HL-60/S4 (cell line): ENCODE data around the gene TTC33.
"Not testable (repeated sequence)": the region's sequence is repeated elsewhere in the genome, so short reads cannot be mapped to it uniquely, and the experiment has no call there.

Experiments used
- in situ Hi-C: fragments of 300-500 bp; cut with MboI; formaldehyde crosslinking; loops from 2 replicates; pipeline ENCODE4 v1.14.3; 2022; ENCODE audit warnings: low sequenced_read_pairs

Gene TTC33

DNA sequence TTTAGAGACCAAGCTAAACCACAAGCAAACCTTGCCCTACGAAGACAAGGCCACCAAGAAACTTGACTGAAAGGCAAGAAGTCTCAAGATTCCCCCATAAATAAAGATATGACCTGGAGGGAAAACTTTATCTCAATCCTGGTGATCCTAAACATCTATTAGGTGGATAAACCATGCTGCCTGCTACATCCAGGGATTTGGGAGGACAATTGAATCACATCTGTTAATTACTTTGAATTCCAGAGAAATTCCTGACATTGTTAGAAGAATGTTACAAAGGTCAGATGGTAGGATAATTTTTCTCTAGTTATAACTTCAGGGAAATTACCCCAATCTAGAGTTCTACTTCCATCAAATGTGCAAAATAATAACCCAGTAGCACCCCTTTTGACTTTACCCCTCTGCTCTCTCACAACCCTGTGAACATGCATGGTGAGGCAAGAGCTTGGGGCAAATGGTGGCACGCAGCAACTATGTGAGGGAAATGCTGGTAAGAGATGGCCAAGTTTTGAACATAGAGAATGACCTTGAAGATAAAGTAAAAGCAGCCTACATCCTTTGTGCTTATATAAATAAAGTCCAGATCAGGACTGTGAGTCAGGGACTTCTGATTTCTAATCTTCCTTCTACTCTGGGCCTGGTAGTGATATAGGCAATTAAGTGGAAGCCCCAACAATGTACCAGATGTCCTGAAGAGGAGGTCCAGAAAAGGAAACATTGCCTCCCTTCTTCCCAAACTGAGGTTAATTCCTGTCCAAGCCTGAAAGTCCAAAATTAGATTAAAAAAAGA lies 133.1 kb downstream of the TTC33 start:
- in situ Hi-C loops = no loop called here

DNA sequence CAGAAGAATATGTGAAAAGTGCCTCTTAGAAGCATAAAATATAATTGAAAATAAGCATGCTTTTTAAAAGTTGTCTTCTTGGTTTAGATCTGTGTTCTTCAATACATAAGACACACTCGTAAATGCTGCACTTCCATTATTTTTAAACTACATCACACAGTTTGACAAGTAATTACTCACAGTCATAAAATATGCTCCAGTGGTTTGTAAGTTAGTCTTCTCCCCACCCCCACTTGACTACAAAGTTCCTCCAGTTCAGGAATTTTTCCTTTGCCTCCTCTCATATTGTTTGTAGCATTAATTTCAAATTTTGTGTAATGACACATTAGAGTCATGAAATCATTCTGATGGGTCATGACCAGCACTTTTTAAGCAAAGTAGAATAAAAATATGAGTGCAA lies 136.3 kb downstream of the TTC33 start:
- in situ Hi-C loops = no loop called here

DNA sequence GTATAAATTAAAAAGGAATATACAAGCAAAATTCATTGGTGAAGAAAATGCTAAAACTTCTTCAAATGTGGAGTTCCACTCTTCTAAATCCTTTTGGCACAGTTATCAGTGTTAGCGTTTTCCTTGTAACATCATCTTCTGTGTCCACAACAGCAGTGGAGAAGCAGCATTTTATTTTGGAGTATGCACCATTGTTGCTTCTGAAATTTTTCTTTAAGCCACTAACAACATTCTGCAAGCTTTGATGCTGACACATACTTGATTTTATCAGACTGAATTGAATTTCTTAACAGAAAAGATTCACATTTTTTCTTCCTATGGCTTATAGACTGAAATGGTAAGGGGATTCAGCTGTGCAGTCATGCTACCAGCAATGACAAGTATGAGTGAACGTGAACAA lies 136.8 kb downstream of the TTC33 start:
- in situ Hi-C loops = no loop called here

DNA sequence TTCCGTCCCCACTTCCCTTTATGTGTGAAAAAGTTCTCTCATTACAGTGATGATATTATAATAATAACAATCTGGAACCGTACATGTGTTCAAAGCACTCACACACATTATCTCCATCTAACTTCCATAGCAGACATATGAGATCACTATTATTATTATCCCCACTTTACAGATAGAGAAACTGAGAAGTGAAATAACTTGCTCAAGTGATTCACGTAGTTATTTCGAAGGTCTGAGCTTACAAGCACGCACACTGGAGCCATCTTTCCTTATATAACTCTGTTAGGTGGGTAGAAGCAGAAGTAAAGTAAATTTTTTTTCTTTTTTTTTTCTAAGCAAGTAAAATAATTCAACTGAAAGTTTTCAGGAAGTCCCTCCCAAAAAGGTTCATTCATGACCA lies 139.0 kb downstream of the TTC33 start:
- in situ Hi-C loops = no loop called here

DNA sequence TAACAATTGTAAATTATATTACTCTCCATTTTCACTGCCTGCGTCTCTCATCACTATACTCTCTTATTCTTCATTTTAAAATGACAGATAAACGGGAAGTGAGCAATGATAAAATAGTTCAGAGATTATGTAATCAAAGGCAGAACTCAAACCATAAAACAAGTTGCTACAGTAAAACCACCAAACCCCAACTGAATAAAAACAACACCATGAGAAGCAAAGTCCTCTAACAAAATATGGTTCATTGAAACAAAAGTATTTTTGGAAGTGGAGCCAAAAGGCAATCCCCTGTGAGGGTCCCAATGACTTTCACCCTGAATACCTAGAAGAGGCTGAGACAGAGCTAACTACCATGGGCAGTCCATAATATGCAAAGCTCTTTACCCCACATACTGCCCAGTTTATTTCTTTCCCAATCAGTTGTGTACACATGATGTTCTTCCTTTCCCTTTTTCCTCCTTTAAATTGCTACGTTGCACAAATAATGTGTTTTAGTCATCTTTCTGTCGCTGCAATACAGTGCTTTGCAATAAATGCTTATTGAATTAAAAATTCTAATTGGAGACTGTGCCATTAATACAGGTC lies 140.1 kb downstream of the TTC33 start:
- in situ Hi-C loops = no loop called here

DNA sequence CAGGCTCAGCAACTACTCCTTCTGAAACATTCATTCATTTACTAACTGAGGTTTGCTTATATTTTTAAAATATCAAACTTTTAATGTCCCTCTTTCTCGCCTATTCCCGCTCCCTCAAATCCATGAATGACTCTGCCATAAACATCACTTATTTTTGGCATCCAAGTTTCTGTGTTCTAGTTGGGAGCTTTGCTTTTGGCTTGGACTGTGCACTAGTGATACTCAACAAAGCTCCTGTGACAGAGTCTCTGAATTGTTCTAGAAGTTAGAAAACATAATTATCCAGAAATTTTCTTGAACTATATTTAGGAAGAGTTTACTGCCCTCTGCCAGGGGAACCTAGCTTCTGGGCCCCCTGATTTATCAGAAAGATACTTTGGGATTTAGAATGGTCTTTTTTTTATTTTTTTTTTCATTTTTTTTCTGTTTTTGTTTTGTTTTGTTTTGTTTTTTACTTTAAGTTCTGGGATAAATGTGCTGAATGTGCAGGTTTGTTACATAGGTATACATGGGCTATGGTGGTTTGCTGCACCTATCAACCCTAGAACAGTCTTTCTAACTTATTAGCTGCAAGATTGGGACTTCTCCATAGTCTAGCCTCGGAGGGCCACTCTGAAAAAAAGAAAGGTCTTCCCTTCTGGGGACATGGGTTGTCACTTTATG lies 140.7 kb downstream of the TTC33 start:
- in situ Hi-C loops = no loop called here

DNA sequence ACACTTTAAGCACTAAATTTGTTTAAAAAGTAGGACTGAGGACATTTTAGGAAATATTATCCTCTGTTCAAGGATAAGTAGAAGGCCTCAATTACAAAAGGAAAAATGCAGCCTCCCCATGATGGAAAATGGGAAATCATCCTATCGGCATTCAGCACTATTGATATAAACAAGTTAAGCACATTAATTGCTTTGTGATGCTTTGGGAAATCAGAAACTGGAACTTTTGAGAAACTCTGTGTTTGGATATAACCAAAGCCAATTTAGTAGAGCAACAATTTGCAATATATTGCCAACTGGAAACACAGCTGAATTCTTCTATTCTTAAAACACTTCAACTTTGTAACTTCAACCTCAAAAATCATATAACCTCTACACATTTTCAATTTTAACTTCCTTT lies 141.3 kb downstream of the TTC33 start:
- in situ Hi-C loops = no loop called here

DNA sequence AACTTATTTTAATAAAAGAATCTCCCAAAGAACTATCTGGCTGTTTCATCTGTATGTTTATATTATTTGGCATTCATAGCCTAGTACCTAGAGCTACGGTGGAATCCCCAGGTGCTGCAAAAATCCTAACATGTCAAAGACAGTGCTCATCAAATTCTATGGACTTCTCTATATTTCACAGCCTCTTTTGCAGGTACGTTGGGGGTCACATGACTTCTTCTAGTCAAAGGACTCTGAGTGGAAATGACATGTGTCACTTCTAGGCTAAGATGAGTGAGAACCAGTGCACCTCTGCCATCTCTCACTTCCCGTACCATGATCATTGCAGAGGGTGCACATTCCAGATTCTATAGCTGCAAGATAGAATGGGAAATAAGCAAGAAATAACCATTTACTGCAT lies 148.6 kb downstream of the TTC33 start:
- in situ Hi-C loops = no loop called here

DNA sequence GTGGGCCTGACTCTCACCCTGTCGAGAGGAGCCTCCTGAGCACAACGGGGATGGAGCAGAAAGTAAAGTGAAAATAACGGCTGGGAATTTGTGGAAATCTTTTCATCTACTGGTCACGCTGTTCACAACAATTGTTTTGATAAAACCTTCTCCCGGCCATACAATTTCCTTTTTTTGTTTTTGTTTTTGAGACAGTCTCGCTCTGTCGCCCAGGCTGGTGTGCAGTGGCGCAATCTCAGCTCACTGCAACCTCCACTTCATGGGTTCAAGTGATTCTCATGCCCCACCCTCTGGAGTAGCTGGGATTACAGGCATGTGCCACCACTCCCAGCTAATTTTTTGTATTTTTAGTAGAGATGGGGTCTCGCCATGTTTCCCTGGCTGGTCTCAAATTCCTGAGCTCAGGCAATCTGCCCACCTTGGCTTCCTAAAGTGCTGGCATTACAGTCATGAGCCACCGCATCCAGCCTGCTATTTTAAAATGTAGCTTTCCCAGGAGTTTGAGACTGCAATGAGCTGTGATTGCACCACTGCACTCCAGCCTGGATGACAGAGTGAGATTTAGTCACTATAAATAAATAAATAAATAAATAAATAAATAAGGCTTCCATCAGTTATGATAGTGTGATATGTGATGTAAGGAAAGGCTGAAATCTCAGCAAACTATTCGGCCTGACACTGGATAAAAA lies 149.5 kb downstream of the TTC33 start:
- in situ Hi-C loops = no loop called here

DNA sequence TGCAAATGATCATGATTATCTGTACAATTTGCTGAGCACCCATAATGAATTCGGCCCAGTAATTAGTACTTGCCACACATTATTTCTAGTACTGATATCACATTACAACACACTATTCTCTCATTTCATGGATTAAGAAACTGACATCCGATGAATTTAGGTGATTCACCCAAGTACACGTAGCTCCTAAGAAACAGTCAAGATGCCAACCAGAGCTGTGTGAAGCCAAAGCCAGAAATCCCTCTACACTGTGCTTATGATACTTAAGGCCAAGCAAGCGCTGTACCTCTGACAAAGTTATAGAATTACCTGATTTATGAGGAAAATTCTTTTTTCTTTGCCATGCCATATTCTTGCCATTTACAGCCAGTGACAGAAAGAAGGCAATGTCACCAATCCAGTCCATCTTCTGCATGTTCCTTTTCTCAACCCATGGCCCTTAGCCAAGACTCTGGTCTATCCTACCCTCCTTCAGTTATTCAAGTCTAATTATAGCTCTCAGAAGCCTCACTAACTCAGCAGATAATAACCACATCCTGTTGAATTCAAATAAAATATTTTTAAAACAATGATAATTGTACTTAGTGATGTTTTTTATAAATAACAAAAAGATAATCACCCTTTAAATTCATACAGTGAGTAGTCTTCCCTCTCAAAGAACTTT lies 150.3 kb downstream of the TTC33 start:
- in situ Hi-C loops = no loop called here

DNA sequence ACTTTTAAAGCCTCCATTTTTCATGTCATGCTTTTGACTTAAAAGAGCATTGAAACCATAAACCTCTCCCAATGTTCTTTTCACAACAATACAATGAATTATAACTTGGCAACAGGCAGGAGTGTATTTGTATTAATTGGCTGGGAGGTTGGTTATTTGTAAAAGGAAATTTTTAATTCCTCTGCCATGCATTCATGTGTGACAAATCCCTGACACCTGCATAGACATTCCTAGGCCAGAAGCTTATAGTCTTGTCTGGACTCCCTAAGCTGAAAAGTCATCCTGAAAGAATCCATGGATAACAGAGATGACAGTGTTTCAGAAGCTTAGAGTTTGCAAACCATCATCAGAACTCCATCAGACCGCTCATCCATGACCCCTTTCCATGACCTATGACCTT lies 152.4 kb downstream of the TTC33 start:
- in situ Hi-C loops = no loop called here

DNA sequence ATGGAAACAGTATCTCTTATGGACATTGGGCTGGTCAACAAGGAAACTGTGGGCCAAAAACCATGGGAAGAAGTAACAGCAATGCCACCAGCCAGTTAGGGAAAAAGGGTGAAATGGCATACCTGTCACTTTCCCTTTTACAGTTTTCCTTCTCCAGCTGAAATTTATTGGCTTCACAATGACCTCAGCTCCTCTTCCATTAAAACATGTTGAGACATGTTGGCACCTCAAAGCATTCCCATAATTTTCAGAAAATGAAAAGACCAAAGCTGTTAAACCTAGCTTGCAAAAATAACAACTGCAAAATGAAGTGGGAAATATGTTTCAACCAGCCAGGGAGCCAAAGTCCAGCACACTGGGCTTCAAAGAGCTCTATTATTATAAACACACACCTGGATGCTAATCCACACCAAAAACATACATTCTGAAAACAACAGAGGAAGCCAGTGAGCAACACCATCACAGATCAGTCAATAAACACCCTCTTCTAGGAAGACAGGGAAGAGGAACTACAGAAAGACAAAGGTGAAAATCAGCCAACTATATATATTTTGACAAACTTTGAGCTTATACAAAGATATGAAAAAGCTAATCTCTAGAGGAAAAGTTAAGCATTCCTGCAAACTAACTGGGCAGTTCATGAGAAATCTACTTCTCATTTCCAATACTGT lies 154.4 kb downstream of the TTC33 start:
- in situ Hi-C loops = no loop called here

DNA sequence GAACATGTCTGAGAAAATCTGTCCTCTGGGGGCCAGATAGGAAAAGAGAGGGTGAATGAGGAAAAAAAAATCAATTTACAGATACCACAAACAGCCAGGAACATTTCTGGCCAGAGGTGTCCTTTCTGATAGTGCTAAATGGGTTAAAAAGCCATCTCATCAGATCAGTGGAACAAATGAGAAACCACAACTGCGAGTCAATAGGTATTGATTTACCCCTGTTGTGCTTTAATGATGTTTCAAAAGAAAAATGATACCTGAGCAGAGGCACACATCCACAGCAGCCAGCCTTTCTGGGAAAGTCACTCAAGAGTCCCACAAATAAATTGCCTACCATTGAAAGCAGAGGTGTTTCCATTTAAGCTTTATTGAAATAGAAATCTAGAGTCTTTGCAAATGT lies 155.4 kb downstream of the TTC33 start:
- in situ Hi-C loops = no loop called here

DNA sequence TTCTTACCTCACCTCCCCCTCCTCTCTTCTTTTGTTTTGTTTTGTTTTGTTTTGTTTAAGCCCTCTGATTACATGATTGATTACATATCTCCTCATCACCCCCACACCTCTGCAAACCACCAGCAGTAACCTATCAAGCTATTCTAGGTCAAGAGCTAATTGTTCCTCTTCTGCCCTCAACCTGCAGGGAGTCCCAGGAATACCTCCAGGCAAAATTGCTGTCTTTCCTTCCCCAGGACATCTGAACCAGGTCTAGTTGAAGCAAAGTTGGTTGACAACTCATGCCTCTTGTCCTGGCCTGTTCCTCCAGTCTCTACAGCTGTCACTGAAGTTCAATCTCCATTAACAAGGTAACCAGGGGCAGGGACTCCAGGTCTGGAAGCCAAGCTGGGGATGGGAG lies 156.1 kb downstream of the TTC33 start:
- in situ Hi-C loops = no loop called here

DNA sequence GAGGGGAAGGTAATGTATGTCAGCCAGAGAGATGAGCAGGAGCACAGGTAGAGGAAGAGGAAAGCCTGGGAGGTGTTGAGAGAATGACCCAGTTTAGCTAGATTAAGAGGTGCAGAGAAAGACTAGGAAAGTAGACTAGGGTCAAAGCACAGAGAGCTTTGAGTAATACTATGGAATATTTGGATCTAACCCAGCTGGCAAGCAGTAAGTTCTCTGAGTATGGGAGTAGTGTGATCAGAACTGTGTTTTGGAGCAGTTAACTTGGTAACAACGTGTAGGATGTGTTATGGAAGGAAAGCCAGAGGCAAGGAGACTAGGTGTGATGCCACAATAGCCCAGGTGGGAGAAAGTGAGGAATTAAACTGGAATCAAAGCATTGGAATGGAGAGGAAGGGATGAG lies 160.9 kb downstream of the TTC33 start:
- in situ Hi-C loops = no loop called here

DNA sequence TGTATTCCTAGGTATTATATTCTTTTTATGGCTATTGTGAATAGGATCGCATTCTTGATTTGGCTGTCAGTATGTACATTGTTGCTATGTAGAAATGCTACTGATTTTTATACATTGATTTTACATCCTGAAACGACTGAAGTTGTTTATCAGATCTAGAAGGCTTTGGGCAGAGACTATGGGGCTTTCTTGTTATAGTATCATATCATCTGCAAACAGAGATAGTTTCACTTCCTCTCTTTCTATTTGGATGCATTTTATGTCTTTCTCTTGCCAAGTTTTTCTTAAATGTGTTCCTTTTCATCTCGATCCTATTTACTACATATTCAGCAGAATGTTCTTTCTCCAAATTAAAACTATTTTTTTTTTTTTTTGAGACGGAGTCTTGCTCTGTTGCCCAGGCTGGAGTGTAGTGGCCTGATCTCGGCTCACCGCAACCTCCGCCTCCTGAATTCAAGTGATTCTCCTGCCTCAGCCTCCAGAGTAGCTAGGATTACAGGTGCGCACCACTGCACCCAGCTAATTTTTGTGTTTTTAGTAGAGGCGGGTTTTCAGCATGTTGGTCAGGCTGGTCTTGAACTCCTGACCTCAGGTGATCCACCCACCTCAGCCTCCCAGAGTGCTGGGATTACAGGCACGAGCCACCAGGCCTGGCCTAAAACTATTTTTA lies 163.9 kb downstream of the TTC33 start:
- in situ Hi-C loops = not testable (repeated sequence)

DNA sequence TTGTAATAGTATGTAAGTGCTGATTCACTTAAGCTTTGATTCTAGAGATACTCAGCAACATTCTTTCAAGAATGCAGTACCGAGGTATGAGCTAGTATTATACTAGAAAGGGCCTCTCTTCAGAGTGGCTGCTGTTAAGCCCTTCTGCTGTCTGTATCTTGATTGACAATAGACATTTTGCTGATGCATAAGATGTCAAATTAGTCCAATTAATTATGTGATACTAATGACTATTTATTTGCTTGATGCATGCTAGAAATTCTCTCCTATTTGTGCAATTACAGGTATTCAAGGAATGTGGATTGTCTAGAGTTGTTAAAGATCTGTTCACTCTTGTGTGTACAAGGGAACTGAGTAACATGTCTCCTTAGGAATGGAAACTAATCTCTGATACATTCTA lies 168.4 kb downstream of the TTC33 start:
- in situ Hi-C loops = no loop called here

DNA sequence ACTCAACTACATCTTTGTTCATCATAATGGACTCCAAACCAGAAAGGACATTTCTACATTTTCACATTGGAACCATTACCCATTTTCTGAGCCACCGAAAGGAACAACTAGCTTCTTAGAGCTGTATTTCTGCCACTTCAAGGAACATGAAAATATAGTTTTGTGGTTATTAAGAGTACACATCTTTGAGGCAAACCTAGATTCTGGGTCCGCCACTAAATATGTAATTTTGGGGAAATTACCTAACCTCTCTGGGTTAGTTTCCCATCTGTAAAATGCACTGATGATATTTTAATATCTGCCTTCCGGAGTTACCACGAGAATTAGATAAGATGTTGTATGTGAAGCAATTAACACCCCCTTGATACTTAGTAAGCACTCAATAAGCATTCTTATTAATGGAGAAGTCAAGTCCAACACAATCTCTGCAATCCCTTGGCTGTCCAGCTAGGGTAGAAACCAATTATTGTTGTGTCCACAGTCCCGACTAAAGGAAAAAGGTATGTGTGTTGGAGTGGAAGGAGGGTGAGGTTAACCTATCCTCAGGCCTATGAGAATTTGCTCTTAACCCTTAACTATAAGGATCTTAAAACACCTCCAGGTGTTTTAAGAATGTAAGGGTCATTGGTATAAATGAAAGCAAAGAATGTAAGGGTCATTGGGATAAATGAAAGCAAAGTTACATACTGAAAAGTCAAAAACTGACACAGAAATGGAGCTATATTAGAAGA lies 170.1 kb downstream of the TTC33 start:
- in situ Hi-C loops = no loop called here

DNA sequence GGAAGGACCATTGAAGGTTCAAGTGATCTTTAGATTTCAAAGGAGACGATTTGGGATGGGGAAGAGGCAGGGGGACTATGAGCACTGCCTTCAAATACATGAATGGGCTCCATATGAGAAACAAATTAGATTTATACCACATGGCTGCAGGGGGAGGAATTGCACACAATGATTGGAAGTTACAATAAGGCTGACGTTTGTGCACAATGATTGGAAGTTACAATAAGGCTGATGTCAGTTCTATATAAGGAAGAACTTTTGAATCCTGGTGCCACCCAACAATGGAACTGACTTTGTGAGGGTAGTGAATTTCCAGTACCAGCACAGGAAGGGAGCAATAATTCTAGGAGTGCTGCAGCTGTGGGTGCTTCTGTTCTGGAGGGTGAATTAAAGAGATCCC lies 171.7 kb downstream of the TTC33 start:
- in situ Hi-C loops = no loop called here
